UCSD-AML1 (cell line): ENCODE data around the gene KRTAP2-3.
"Not testable (repeated sequence)": the region's sequence is repeated elsewhere in the genome, so short reads cannot be mapped to it uniquely, and the experiment has no call there.

Experiments
- DNase-seq: peaks from one replicate; lab custom pipeline; 2025; ENCODE audit not compliant: unreplicated experiment; lab: John Stamatoyannopoulos, UW

KRTAP2-3 gene, protein sequence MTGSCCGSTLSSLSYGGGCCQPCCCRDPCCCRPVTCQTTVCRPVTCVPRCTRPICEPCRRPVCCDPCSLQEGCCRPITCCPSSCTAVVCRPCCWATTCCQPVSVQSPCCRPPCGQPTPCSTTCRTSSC

DNA sequence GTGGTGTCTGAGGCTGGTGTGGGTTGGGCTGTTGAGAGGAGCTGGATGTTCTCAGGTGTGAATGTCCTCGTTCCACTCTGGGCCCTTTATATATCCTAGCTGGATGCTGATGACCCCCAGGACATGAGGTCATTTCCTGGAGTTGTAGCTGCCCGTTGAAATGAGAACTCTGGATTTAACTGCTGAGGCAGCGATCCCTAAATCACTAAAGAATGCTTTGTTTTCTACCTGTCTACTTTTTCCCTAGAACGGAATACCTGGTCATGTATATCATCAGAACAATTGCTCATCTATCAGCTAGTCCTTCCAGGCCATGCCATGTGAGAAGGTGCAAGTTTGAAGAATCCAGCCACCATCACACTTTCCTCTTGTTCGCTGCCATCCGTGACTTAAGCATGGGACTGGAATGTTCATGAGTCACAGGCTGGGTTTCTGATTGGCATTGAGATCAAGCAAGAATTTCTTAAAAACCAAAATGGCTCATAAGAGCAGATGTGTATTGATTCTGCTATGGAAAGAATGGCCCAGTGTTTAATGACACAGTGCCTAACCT, at the start of gene KRTAP2-3:
KRTAP2-3 (minus strand) TSS at position 63 of the 553 bp plus-strand sequence. CDS start 64 bp downstream, outside the sequence.
- DNase-seq, result no peak

GRCh38 chr17:41108728-41109386, 48.9 kb upstream of the KRTAP2-3 start:
- not testable (repeated sequence) for DNase-seq

DNA sequence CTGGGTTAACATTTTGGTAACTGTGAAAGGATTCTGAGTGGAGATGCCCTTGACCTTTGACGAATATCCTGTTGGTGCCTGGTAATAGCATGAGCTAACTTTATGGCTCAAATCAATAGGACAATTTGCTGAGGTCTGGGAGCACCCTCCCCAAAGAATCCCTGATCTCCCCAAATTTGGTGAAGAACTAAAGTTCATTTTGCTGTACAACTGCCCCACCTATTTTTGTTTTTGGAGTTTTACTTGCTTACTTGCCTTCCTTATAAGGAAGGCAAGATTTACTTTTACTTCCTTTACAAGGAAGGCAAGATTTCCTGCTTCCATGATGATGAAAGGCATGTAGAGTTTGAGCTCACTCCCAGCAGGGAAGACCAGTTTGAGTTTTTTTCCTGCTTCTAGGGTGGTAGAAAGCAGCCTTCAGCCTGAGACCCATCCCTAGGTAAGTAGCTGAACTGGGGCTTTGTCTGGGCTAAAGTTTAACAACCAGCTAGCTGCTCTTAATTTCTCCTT, 48.1 kb upstream of the KRTAP2-3 start:
- DNase-seq, result no peak

DNA sequence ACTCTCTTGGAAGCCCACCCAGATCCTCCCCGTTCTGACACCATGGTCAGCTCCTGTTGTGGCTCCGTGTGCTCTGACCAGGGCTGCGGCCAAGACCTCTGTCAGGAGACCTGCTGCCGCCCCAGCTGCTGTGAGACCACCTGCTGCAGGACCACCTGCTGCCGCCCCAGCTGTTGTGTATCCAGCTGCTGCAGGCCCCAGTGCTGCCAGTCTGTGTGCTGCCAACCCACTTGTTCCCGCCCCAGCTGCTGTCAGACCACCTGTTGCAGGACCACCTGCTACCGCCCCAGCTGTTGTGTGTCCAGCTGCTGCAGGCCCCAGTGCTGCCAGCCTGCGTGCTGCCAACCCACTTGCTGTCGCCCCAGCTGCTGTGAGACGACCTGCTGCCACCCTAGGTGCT, 45.4 kb upstream of the KRTAP2-3 start, which contains the start of gene KRTAP4-9:
KRTAP4-9 (plus strand) TSS at position 43 of the 400 bp plus-strand sequence; CDS start at position 43, 0 bp downstream.
- not testable (repeated sequence) for DNase-seq

- DNase-seq, result not testable (repeated sequence)
Measured at GRCh38 chr17:41104386-41105038, 44.6 kb upstream of the KRTAP2-3 start.

- no peak for DNase-seq
Measured at GRCh38 chr17:41103896-41104295, 44.0 kb upstream of the KRTAP2-3 start.

- no peak for DNase-seq
Measured at GRCh38 chr17:41101586-41102259, 41.8 kb upstream of the KRTAP2-3 start, which contains the start of gene KRTAP4-16. Gene KRTAP4-16 (minus strand): TSS chr17:41102209. CDS start chr17:41102209, 0 bp downstream.

DNA sequence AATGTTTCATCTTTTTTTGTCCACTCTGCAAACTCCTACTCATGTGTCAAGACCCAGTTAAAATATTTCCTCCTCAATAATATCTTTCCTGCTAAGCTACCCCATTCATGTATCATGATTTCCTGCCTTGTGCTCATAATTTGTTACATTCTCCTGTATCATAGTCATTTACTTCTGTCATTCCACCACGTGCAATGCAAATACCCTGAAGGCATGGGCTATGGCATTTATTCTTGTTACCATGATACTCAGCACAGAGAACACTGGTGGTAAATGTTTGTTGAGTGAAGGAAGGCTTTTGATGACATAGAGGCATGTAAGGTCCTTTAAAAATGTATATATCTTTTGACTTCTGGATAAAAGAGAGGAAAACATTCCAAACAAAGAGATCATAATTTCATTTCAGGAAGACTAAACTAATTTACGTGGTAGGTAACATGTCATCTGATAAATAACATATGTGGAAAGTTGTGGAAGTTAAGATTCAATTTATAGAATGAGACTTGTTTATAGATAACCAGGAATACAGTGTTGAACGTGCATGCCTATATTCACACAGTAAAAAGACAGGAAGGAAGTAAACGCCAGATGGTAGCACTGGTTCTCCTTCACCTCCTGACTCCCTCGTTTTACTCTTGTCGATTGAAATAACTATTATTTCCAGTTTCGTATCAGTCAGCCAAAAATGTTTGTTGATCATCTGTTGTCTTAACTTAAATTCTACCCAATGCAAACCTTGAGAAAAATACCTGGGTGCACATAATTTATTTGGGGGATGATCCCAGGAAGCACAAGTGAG, 40.0 kb upstream of the KRTAP2-3 start:
- not testable (repeated sequence) for DNase-seq

DNA sequence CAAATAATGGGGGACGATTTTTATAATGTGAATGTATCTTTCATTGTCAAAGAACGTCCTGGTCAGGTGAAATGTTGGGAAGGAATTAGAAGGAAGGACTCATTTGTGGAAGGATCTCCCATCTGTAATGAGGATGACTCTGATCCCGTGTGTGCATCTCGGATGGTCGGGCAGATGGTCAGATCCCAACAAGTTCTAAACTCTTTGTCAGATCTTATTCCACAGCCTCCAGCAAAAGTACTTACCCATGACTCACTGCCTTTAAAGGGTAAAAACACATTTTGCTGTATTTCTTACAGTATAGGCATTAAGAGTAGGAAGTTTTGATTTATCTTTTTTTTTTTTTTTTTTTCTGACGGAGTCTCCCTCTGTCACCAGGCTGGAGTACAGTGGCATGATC, 38.6 kb upstream of the KRTAP2-3 start:
- DNase-seq, result no peak

DNA sequence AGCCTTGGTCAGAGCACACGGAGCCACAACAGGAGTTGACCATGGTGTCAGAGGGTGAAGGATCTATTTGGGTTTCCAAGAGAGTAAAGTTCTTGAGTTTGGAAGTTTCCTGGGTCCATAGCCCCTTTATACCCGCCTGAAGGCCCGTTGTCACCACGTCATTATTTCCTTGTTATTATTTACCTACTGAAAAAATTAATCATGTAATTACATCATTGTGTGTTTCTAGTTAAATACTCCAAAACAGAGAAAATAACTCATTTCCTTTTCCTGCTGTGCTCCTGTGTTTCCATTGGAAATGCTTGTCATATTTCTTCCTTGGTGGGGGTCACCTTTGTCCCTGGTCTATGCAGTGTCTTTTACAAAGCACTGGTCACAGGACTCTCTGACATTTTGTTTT, 38.1 kb upstream of the KRTAP2-3 start, which contains the start of gene KRTAP4-8:
KRTAP4-8 (minus strand) TSS at position 101 of the 400 bp plus-strand sequence; CDS start at position 43, 58 bp downstream.
- DNase-seq, result no peak

- DNase-seq, result no peak
Measured at GRCh38 chr17:41096055-41096454, 36.1 kb upstream of the KRTAP2-3 start.

DNA sequence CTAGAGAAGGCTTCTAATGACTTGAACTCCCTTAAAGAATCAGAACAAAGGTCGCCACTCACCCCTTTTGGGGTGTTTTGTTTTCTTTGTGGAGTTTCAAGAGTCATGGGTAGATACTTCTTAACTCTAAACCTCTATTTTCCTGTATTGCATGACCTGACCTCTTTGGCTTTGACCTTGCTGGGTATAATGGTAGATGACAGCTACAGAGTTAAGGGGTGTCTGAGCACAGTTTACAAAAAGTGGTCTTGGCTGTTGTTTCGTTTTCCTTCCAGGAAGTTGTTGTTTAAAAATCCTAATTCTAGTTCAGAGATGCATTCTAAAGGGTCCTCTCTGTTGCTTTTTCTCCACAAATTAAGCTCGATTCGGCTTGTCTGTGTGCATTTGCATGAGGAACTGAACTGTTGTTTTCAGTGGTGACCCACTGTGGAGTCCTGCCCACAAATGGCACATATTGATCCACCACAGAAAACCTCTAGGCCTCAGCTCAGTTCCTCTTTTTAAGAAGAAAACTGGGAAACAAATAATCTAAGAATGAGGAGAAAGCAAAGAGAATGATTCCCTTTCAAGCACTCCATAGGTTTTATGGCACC, 28.9 kb upstream of the KRTAP2-3 start:
- DNase-seq, result not testable (repeated sequence)

GRCh38 chr17:41084100-41084856, 24.4 kb upstream of the KRTAP2-3 start, which contains the start of gene KRTAP4-7:
Gene KRTAP4-7 (plus strand): TSS chr17:41084150. CDS start chr17:41084207, 57 bp downstream.
- DNase-seq, result not testable (repeated sequence)

DNA sequence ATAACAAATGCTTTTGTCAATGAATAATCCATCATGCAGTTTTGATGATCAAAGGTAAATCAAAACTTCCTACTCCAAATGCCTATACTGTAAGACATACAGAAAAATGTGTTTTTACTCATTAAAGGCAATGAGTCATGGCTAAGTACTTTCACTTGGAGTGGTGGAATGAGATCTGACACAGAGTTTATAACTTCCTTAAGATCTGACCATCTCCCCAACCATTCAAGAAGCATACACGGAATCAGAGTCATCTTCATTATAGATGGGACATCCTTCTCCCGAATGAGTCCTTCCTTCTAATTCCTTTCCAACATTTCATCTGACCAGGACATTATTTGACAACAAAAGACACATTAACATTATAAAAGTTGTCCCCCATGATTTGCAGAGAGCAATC, 23.5 kb upstream of the KRTAP2-3 start:
- not testable (repeated sequence) for DNase-seq

DNA sequence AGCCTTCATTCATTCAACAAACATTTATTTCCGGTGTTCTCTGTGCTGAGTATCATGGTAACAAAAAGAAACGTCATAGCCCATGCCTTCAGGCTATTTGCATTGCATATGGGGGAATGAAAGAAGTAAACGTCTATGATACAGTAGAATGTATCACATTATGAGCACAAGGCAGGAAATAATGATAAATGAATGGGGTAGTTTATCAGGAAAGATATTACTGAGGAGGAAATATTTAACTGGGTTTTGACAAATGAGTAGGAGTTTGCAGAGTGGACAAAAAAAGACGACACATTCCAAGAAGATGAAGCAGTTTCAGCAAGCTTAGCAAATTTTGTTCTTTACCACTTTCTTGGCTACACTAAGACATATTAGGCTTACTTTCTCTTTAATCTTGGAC, 22.7 kb upstream of the KRTAP2-3 start:
- no peak for DNase-seq

- no peak for DNase-seq
Measured at GRCh38 chr17:41076788-41077187, 16.9 kb upstream of the KRTAP2-3 start.

DNA sequence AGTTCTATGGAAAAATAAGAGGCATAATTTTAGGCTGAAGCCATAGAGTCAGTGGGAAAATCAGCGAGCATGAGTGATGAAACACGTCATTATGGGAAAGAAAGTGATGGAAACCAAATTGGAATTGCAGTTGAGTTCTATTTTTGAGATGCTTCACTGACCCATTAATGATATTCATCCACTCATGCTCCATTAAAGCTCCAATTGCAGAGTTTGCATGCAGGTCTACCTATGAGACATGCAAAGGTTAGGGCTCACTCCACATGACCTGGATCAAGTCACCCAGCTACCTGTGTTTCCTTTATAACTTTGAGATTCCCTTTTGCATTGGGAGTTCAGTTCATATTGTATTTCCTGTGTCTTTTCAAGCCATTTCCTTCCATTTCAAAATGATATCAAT, 13.8 kb upstream of the KRTAP2-3 start:
- DNase-seq, result no peak

GRCh38 chr17:41071606-41072360, 11.9 kb upstream of the KRTAP2-3 start:
- no peak for DNase-seq
